CD14-positive monocyte (primary cell): ENCODE results near the gene SIAH1. TPM values are rescaled to one million over a fixed set of nuclear protein-coding genes. Genes with fewer than 3 reads are reported as not detected.

Experiments
- DNase-seq, 3 donors: peaks; one replicate each; pipeline ENCODE4 v3.0.0-alpha.2; 2011 to 2022
- H2AFZ ChIP-seq: 2 replicates; pipeline ENCODE4 v1.6.0; 2012; ENCODE audit warnings: mild to moderate bottlenecking, low read depth, low read length, inconsistent platforms; ENCODE audit not compliant: insufficient read depth, poor library complexity, severe bottlenecking
- H3K27ac ChIP-seq, 2 donors: 1 replicate in 1 of 2; 2 replicates in 1 of 2; pipeline ENCODE4 v1.5.1; 2012 to 2013; ENCODE audit warnings: low read length in 2 of 2, control low read depth in 1 of 2, inconsistent platforms in 1 of 2, low read depth in 1 of 2, mild to moderate bottlenecking in 1 of 2
- H3K27me3 ChIP-seq, 2 donors: one replicate each; pipeline versions ENCODE4 v1.6.0 to v1.6.1; 2011 to 2013; ENCODE audit warnings: low read length in 2 of 2; ENCODE audit not compliant: control insufficient read depth in 2 of 2, insufficient read depth in 2 of 2
- H3K36me3 ChIP-seq, 2 donors: replicated peaks in 1 of 2; 1 replicate in 1 of 2; 2 replicates in 1 of 2; pipeline versions ENCODE4 v1.5.1 to v1.6.1; 2012 to 2013; ENCODE audit warnings: low read length in 2 of 2, control low read depth in 1 of 2, inconsistent platforms in 1 of 2, mild to moderate bottlenecking in 1 of 2; ENCODE audit not compliant: insufficient read depth in 2 of 2, control insufficient read depth in 1 of 2
- H3K4me1 ChIP-seq, 2 donors: 1 replicate in 1 of 2; 2 replicates in 1 of 2; pipeline versions ENCODE4 v1.5.1 to v1.6.1; 2012 to 2013; ENCODE audit warnings: low read length in 2 of 2, control low read depth in 1 of 2, inconsistent platforms in 1 of 2, mild to moderate bottlenecking in 1 of 2, moderate library complexity in 1 of 2; ENCODE audit not compliant: insufficient read depth in 2 of 2, control insufficient read depth in 1 of 2
- H3K4me2 ChIP-seq: replicated peaks from 2 replicates; pipeline ENCODE3; 2012; ENCODE audit warnings: low read length, moderate library complexity, mild to moderate bottlenecking; ENCODE audit not compliant: poor library complexity, severe bottlenecking; ENCODE audit errors: extremely low read depth
- H3K4me3 ChIP-seq, 3 experiments: fragments of 200-600 bp in 1 of 3; sonication (generic) in 1 of 3; replicated peaks in 1 of 3; 1 replicate in 2 of 3; 2 replicates in 1 of 3; pipeline ENCODE4 v1.5.1; 2011 to 2013; ENCODE audit warnings: low read length in 3 of 3, mild to moderate bottlenecking in 3 of 3, control low read depth in 2 of 3, low read depth in 2 of 3, inconsistent platforms in 1 of 3, moderate library complexity in 1 of 3
- H3K79me2 ChIP-seq: 2 replicates; pipeline ENCODE4 v1.6.0; 2012; ENCODE audit warnings: mild to moderate bottlenecking, control low read depth, inconsistent platforms, low read length, moderate library complexity; ENCODE audit not compliant: insufficient read depth
- H3K9ac ChIP-seq: 2 replicates; pipeline ENCODE4 v1.6.0; 2017; ENCODE audit warnings: low read length, mild to moderate bottlenecking; ENCODE audit not compliant: insufficient read depth, poor library complexity, severe bottlenecking
- H3K9me3 ChIP-seq, 2 donors: replicated peaks in 1 of 2; 1 replicate in 1 of 2; 2 replicates in 1 of 2; pipeline versions ENCODE4 v1.5.1 to v1.6.1; 2012 to 2013; ENCODE audit warnings: low read length in 2 of 2, control low read depth in 1 of 2; ENCODE audit not compliant: control insufficient read depth in 1 of 2, insufficient read depth in 1 of 2
- H4K20me1 ChIP-seq: 2 replicates; pipeline ENCODE4 v1.6.0; 2012; ENCODE audit warnings: mild to moderate bottlenecking, low read length, control low read depth, moderate library complexity; ENCODE audit not compliant: insufficient read depth
- H3K27ac Mint-ChIP-seq, 7 donors: one replicate each; pipeline ENCODE4 v1.8.0; 2020; ENCODE audit warnings: mild to moderate bottlenecking in 7 of 7, mixed read lengths in 7 of 7, moderate library complexity in 6 of 7, inconsistent platforms in 2 of 7
- H3K27me3 Mint-ChIP-seq, 3 donors: one replicate each; pipeline ENCODE4 v1.8.0; 2021 to 2022; ENCODE audit warnings: low read depth in 3 of 3, mild to moderate bottlenecking in 3 of 3, mixed read lengths in 3 of 3, moderate library complexity in 3 of 3, inconsistent platforms in 1 of 3
- H3K36me3 Mint-ChIP-seq, 2 donors: one replicate each; pipeline ENCODE4 v1.8.0; 2020; ENCODE audit warnings: mixed read lengths in 2 of 2, inconsistent platforms in 1 of 2, mild to moderate bottlenecking in 1 of 2
- H3K4me1 Mint-ChIP-seq: one replicate; pipeline ENCODE4 v1.8.0; 2020; ENCODE audit warnings: mild to moderate bottlenecking, mixed read lengths
- H3K4me3 Mint-ChIP-seq, 2 donors: one replicate each; pipeline ENCODE4 v1.8.0; 2020; ENCODE audit warnings: mild to moderate bottlenecking in 2 of 2, mixed read lengths in 2 of 2, moderate library complexity in 1 of 2
- H3K9me3 Mint-ChIP-seq, 7 donors: one replicate each; pipeline ENCODE4 v1.8.0; 2020 to 2022; ENCODE audit warnings: mixed read lengths in 7 of 7, mild to moderate bottlenecking in 6 of 7, moderate library complexity in 6 of 7, inconsistent platforms in 2 of 7
- CTCF ChIP-seq: fragments of 200-600 bp; IDR thresholded peaks from one replicate; pipeline ENCODE4 v1.8.0; 2022; ENCODE audit warnings: antibody characterized with exemption, mild to moderate bottlenecking
- WGBS: methylation state at CpG from one replicate; pipeline ENCODE4 v1.1.5; 2013; ENCODE audit warnings: missing lambda C conversion rate; ENCODE audit not compliant: insufficient coverage; 5-methylcytosine and 5-hydroxymethylcytosine counted together
- intact Hi-C, 2 donors: fragments of 100-400 bp; cut with micrococcal nuclease; formaldehyde crosslinking; loops; one replicate each; pipeline versions ENCODE4 v1.15.0 to v1.15.1; 2023
- polyA plus RNA-seq, 3 donors: library from polyadenylated mRNA; depleted of rRNA in 1 of 3; unstranded in 2 of 3; stranded (reverse) in 1 of 3; fragments of 300-500 nt in 2 of 3; fragments of >200 nt in 1 of 3; fragmentation: Illumina TruSeq in 2 of 3; gene quantifications; 1 replicate in 2 of 3; 2 replicates in 1 of 3; pipeline ENCODE4 v1.2.3, GENCODE V29; 2012 to 2021

Gene SIAH1
- polyA plus RNA-seq, 3 donors = 4.9 to 11.8 (median 5.6) TPM

GRCh38 chr16:48350736-48351135 is 34.5 kb downstream of the SIAH1 start:
- Histone ChIP-seq H3K9me3 (no peaks in the 10 kb centered on the region), H2AFZ (no peak overlapping the region), H3K4me3 (no peak overlapping the region), H3K27me3 (no peaks in the 10 kb centered on the region), H3K36me3 (peaks cover 49 to 73% of the 10 kb centered on the region in 2 donors), H4K20me1 (peaks cover 22% of the 10 kb centered on the region), H3K4me1 (no peaks in the 10 kb centered on the region), H3K27ac (peak overlapping the region in 1 of 2 donors; percentile 28), H3K9ac (no peak overlapping the region), H3K4me2 (no peak overlapping the region), H3K79me2 (peaks cover 5% of the 10 kb centered on the region)
- intact Hi-C loops = loop anchor here (5.0 kb wide), 3 partner anchors 37 to 282 kb away; partner anchors contain the start of gene SIAH1 (in 1 of the 2)
- no peak for DNase-seq
- peak overlapping the region in 5 of 7 donors; percentile 24 to 71 (median 62) for H3K27ac Mint-ChIP-seq
- peaks cover 0 to 2% (median 0%) of the 10 kb centered on the region in 7 donors for H3K9me3 Mint-ChIP-seq
- peaks cover 63 to 75% of the 10 kb centered on the region in 2 donors for H3K36me3 Mint-ChIP-seq
- peaks cover 13% of the 10 kb centered on the region for H3K4me1 Mint-ChIP-seq
- WGBS = no CpG with 5 or more reads among the region's 3 CpGs
- H3K4me3 Mint-ChIP-seq = no peak overlapping the region
- no peaks in the 10 kb centered on the region for H3K27me3 Mint-ChIP-seq
- no peak for TF ChIP-seq CTCF

GRCh38 chr16:48347980-48348379 is 37.2 kb downstream of the SIAH1 start:
- no peaks in the 10 kb centered on the region for H3K79me2 ChIP-seq
- no peak overlapping the region for H2AFZ ChIP-seq
- H3K4me3 ChIP-seq = no peak overlapping the region
- intact Hi-C loops = no loop called here
- peaks cover 17% of the 10 kb centered on the region for H4K20me1 ChIP-seq
- peak overlapping the region in 2 of 7 donors; percentile 2 to 68 for H3K27ac Mint-ChIP-seq
- no peaks in the 10 kb centered on the region for H3K9me3 ChIP-seq
- H3K36me3 ChIP-seq = peaks cover 48 to 80% of the 10 kb centered on the region in 2 donors
- H3K4me1 ChIP-seq = no peaks in the 10 kb centered on the region
- peaks cover 54 to 78% of the 10 kb centered on the region in 2 donors for H3K36me3 Mint-ChIP-seq
- H3K4me2 ChIP-seq = no peak overlapping the region
- H3K4me3 Mint-ChIP-seq = no peak overlapping the region
- no peaks in the 10 kb centered on the region for H3K27me3 ChIP-seq
- peaks cover 0 to 2% (median 0%) of the 10 kb centered on the region in 7 donors for H3K9me3 Mint-ChIP-seq
- H3K27me3 Mint-ChIP-seq = no peaks in the 10 kb centered on the region
- H3K9ac ChIP-seq = no peak overlapping the region
- no peak for TF ChIP-seq CTCF
- peaks cover 8% of the 10 kb centered on the region for H3K4me1 Mint-ChIP-seq
- WGBS = no CpG with 5 or more reads among the region's 4 CpGs
- no peak for DNase-seq
- no peak overlapping the region for H3K27ac ChIP-seq
